Measurements from ENCODE around the gene TSEN54.

Gene TSEN54

GRCh38 chr17:75485688-75486087 is 30.6 kb upstream of the TSEN54 start:
- no peaks in the 10 kb centered on the region for H3K27me3 ChIP-seq (ENCODE audit: insufficient read depth, poor library complexity, severe bottlenecking)
- peak overlapping the region; percentile 79 for H3K27ac ChIP-seq (replicated peaks)
- no peak overlapping the region for H3K4me3 ChIP-seq (replicated peaks; ENCODE audit: insufficient read depth, low read length)
- TF ChIP-seq POLR2AphosphoS5 (IDR thresholded peaks at IDR 0.05; ENCODE audit: low read depth) (no peak), GABPA (IDR thresholded peaks at IDR 0.05; ENCODE audit: low read depth) (no peak), CTCF (IDR thresholded peaks at IDR 0.05; ENCODE audit: insufficient read depth, low read length) (no peak), SPI1 (IDR thresholded peaks at IDR 0.05; ENCODE audit: borderline replicate concordance, low read depth) (no peak)
- TF ChIP-seq, protein P1, sequence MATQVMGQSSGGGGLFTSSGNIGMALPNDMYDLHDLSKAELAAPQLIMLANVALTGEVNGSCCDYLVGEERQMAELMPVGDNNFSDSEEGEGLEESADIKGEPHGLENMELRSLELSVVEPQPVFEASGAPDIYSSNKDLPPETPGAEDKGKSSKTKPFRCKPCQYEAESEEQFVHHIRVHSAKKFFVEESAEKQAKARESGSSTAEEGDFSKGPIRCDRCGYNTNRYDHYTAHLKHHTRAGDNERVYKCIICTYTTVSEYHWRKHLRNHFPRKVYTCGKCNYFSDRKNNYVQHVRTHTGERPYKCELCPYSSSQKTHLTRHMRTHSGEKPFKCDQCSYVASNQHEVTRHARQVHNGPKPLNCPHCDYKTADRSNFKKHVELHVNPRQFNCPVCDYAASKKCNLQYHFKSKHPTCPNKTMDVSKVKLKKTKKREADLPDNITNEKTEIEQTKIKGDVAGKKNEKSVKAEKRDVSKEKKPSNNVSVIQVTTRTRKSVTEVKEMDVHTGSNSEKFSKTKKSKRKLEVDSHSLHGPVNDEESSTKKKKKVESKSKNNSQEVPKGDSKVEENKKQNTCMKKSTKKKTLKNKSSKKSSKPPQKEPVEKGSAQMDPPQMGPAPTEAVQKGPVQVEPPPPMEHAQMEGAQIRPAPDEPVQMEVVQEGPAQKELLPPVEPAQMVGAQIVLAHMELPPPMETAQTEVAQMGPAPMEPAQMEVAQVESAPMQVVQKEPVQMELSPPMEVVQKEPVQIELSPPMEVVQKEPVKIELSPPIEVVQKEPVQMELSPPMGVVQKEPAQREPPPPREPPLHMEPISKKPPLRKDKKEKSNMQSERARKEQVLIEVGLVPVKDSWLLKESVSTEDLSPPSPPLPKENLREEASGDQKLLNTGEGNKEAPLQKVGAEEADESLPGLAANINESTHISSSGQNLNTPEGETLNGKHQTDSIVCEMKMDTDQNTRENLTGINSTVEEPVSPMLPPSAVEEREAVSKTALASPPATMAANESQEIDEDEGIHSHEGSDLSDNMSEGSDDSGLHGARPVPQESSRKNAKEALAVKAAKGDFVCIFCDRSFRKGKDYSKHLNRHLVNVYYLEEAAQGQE (IDR thresholded peaks at IDR 0.05; ENCODE audit: insufficient replicate concordance, low read depth), result no peak
- no peak for DNase-seq (ENCODE audit: low read depth in 1 of 2, low spot score in 1 of 2)

GRCh38 chr17:75486151-75486550 is 30.2 kb upstream of the TSEN54 start:
- Histone ChIP-seq H3K27me3 (ENCODE audit: insufficient read depth, poor library complexity, severe bottlenecking) (no peaks in the 10 kb centered on the region), H3K27ac (replicated peaks) (peak overlapping the region; percentile 79), H3K4me3 (replicated peaks; ENCODE audit: insufficient read depth, low read length) (no peak overlapping the region)
- DNase-seq (ENCODE audit: low read depth in 1 of 2, low spot score in 1 of 2), result no peak
- no peak for TF ChIP-seq CTCF (IDR thresholded peaks at IDR 0.05; ENCODE audit: insufficient read depth, low read length)
- TF ChIP-seq GABPA (IDR thresholded peaks at IDR 0.05; ENCODE audit: low read depth), result no peak
- no peak for TF ChIP-seq POLR2AphosphoS5 (IDR thresholded peaks at IDR 0.05; ENCODE audit: low read depth)
- no peak for TF ChIP-seq SPI1 (IDR thresholded peaks at IDR 0.05; ENCODE audit: borderline replicate concordance, low read depth)

GRCh38 chr17:75486951-75487350 is 29.4 kb upstream of the TSEN54 start:
- TF ChIP-seq POLR2AphosphoS5 (IDR thresholded peaks at IDR 0.05; ENCODE audit: low read depth), result no peak
- TF ChIP-seq CTCF (IDR thresholded peaks at IDR 0.05; ENCODE audit: insufficient read depth, low read length), result no peak
- TF ChIP-seq SPI1 (IDR thresholded peaks at IDR 0.05; ENCODE audit: borderline replicate concordance, low read depth), result no peak
- H3K4me3 ChIP-seq (replicated peaks; ENCODE audit: insufficient read depth, low read length), result no peak overlapping the region
- DNase-seq (ENCODE audit: low read depth in 1 of 2, low spot score in 1 of 2), result no peak
- H3K27me3 ChIP-seq (ENCODE audit: insufficient read depth, poor library complexity, severe bottlenecking), result no peaks in the 10 kb centered on the region
- H3K27ac ChIP-seq (replicated peaks), result peak overlapping the region; percentile 79

GRCh38 chr17:75487351-75488070 is 28.8 kb upstream of the TSEN54 start:
- H3K4me3 ChIP-seq (replicated peaks; ENCODE audit: insufficient read depth, low read length), result no peak overlapping the region
- H3K27ac ChIP-seq (replicated peaks), result peak overlapping the region; percentile 79
- TF ChIP-seq GABPA (IDR thresholded peaks at IDR 0.05; ENCODE audit: low read depth), result peak; percentile 82
- peak; percentile 97 for TF ChIP-seq SPI1 (IDR thresholded peaks at IDR 0.05; ENCODE audit: borderline replicate concordance, low read depth)
- TF ChIP-seq CTCF (IDR thresholded peaks at IDR 0.05; ENCODE audit: insufficient read depth, low read length), result peak; percentile 7
- TF ChIP-seq, protein P1 (IDR thresholded peaks at IDR 0.05; ENCODE audit: insufficient replicate concordance, low read depth), result peak; percentile 50
- TF ChIP-seq POLR2AphosphoS5 (IDR thresholded peaks at IDR 0.05; ENCODE audit: low read depth), result peak; percentile 77
- peak; percentile 80 to 89 for DNase-seq (ENCODE audit: low read depth in 1 of 2, low spot score in 1 of 2)
- H3K27me3 ChIP-seq (ENCODE audit: insufficient read depth, poor library complexity, severe bottlenecking), result no peaks in the 10 kb centered on the region
